GM19438 (cell line): ENCODE data around the gene MYDGF.

Experiments used
- ATAC-seq: cut with Tn5 transposase; IDR thresholded peaks from one replicate; pipeline ENCODE4 v1.9.1; 2021; ENCODE audit warnings: low read depth; ENCODE audit not compliant: unreplicated experiment

Gene MYDGF

DNA sequence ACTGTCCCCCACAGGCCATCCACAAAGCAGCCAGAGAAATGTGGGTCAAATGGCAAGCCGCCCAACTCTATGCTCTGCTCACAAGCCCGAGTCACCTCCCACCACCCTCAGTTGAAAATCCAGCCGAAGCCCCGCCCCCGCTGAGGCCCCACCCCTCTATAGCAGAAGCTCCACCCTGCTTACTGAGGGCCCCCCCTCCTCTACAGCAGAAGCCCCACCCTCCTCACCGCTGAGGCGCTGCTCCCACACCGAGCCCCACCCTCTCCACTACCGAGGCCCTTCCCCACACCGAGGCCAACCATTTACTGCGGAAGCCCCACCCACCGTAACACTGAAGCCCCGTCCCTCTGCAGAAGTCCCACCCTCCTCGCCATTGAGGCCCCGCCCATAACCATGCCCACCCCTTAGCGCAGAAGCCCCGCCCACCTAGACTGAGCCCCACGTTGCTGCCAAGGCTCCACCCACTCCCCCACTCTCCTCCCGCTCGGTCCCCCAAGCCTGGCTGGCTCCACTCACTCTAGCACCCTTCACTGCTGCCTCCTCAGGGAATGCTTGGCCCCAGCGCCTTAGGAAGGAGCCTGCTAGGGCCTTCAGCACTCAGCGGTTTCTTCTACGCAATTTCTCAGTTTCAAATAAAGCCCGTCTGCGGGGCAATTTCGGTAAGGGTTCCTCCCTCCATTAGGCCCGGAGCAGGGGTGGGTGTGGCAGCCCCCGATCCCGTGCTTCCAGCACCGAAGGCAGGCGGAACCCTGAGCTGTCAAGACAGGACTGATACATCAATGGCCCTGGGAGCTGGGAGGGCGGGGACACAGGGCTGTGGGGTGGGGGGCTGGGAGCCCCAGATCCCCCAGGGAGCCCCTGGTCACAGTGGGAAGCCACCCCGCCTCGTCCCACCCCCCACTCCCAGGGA, 9.0 kb upstream of the MYDGF start:
- no peak for ATAC-seq

DNA sequence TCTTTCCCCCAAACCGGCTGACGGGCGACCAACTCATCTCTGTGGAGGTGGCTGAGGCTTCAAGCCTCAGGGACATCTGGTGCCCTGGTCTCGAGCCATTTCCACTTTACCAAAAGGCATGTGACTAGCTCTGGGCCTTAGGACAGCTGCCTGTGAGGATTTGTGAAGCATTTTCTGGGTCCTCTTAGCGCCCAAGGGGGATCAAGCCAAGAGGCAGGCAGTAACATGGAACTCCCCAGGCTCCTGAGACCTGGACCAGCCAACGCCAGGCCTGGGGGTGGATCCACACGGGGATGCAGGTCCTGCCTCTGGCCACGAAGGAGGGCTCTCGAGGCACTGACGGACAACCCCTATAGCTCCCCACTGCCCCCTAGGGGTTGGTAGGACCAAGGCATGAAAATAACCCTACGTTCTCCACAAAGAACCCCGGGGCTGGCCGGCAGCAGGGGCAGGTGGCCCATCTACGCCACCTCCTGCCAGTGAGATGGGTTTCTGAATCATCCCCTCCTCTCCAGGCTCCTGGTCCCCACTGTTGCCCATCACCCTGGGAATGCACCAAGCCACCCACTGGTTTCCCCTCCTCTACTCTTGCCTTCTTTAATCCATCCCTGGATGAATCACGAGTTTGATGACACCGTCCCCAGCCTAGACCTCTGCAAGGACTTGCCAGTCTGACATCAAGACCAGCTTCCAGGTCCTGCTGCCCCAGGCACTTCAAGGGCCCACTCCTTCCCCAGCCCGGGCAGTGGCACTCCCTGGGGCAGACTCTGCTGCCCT, 7.0 kb upstream of the MYDGF start:
- no peak for ATAC-seq

DNA sequence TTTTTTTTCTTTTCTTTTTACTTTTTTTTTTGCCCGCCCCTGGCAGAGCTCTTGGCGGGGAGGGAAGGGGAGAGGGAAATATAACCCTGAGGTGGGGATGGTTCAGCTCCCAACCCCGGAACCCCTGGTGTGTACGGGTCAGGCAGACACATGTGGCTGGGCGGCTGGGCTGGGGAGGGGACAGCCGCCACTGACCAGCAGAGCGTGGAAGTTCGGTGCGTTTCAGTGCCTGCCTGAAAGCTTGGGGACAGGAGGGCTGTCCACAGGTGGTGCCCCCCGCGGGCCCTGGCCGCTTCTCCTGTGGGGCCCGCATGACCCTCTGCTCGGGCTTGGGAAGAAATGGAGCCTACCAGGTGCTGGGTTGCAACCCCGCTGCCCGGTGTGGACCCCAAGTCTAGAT, 5.2 kb upstream of the MYDGF start:
- ATAC-seq: no peak

DNA sequence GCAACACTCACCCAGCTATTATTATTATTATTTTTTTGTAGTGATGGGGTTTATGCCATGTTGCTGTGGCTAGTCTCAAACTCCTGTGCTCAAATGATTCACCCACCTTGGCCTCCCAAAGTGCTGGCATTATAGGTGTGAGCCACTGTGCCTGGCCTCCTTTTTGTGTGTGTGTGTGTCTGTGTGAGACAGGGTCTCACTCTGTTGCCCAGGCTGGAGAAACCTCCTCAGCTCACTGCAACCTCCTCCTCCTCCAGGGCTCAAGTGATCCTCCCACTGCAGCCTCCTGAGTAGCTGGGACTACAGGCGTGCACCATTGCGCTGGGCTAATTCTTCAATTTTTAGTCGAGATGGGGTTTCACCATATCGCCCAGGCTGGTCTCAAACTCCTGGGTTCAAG, 3.6 kb upstream of the MYDGF start:
- ATAC-seq: no peak

DNA sequence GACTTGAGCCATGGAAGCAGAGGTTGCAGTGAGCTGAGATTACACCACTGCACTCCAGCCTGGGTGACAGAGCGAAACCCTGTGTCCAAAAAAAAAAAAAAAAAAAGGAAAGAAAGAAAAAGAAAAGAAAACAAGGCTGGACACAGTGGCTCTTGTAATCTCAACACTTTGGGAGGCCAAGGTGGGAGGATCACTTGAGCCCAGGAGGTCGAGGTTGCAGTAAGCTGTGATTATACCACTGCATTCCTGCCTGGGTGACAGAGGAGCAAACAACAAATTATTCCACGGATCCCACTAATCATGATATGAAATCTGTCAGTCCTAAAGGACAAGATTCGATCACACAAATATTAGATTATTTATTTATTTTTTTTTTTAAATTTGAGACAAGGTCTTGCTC, 3.1 kb upstream of the MYDGF start:
- ATAC-seq: no peak

DNA sequence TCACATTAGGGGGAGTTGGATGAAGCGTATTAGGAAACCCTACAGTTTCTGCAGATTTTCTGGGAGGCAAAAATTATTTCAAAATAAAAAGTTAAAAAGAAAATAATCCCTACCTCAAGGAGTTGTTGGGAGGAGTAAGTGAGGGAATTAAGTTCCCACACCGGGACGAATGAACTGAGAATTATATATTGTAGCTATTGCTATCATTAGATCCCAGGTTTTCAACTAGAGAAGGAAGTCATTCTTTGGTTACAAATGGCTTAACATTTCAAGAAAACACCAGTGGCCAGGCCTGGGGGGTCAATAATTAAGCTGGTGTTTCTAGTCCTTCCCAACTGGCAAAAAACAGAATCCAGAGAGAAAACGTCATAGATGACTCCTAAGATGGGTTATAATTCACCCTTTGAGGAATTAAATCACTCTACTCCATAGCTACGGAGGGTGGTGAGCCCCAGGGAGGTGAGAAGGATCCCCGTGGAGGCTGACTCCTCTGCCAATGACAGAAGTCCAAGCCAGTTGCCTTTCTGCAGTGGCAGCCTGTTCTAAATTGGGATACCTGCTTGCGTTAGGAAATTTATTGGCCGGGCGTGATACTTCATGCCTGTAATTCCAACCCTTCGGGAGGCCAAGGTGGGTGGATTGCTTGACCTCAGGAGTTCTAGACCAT, 1.2 kb upstream of the MYDGF start:
- no peak for ATAC-seq

DNA sequence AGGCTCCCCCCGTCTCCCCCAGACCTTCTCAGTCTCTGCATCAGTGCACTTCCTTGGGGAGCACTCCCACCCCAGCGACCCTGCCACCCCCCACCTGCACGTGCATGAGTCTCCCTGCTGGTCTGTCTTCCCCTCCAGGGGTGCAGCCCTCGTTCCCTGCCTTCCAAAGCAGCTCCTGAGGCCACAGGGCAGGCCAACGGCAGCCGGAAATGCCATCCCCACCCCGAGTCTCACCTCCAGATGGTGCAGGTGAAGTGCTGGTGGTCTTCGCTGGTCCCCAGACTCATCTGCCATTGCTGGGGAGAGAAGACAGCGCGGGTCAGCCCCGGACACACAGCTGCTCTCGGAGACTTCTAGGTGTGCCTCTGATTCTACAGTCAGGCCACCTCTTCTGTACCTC, 5.5 kb downstream of the MYDGF start:
- no peak for ATAC-seq

DNA sequence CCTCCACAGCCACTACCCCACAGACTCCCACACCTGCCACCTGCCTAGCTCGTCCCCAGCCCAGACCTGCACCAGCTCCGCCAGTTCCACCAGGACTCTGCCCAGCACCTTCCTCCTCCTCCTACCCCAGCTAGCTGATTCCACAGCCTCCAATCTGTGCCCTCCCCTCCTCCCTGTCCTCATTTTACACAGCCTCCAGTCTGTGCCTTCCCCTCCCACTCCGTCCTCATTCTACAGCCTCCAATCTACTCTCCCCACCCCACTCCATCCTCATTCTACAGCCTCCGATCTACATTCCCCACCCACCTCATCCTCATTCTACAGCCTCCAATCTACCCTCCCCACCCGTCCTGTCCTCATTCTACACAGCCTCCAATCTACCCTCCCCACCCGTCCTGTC, 7.3 kb downstream of the MYDGF start:
- ATAC-seq: no peak

- no peak for ATAC-seq
Measured at GRCh38 chr19:4662020-4662695, 8.0 kb downstream of the MYDGF start.

- ATAC-seq: no peak
Measured at GRCh38 chr19:4660993-4661392, 9.1 kb downstream of the MYDGF start.

GRCh38 chr19:4660181-4660791, 9.9 kb downstream of the MYDGF start:
- no peak for ATAC-seq

DNA sequence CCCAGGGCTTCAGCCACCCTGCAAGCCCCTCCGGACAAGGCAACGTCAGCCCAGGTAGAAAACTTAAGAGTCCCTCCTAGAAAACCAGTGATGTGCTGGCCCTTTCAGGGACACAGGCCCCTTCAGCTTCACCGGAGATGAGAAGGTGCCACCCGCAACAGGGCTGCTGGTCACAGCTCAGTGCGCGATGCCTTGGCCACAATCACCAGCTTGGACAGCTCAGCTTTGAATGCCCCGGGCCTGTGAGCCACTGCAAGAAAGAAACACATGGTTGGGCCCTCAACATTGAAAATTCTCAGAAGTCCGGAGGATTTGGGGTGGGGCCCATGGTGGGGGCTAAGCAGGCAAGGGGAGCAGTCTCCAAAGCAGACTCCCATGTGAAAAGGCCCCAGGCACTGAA, 12.3 kb downstream of the MYDGF start:
- no peak for ATAC-seq

- ATAC-seq: no peak
Measured at GRCh38 chr19:4657262-4657661, 12.9 kb downstream of the MYDGF start.

- ATAC-seq: no peak
Measured at GRCh38 chr19:4656102-4656501, 14.0 kb downstream of the MYDGF start.

DNA sequence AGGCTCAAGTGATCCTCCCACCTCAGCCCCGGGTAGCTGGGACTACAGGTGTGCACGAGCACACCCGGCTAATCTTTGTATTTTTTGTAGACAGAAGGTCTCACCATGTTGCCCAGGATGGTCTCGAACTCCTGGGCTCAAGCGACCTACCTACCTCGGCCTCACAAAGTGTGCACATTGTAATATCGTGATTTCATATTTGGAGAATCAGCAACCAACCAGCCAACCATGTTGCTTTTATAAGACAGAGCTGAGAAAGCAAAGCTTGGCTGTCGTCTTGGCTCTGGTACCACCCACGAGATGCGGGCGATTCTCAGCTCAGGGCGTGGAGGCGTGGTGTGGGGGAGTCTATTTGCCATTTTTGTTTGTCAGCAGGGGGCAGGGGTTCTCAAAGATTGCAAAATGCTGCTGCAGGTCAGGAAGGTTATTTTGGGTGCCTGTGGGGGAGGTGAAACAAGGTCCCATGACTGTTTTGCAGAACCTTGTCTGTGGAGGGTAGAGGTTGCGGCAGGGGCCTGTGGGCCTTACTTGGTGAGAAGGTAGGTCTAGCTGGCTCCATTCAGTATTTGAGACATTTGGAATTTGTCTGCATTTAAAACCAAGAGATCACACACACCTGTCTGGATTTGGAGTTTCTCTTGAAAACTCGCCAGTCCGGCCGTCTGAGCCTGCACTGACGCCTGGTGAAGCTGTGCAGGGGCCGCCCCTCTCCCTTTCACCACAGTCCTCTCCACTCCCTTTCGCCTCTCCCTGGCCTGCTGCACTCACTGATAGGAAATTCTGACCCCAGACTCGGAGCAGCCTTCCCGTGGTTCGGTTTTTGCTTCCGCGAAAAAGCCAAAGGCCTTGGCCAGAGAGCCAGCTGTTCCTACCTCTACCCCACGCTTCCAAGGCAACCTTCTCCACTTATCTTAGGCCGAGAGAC, 15.4 kb downstream of the MYDGF start:
- ATAC-seq: no peak

- no peak for ATAC-seq
Measured at GRCh38 chr19:4653793-4654436, 16.2 kb downstream of the MYDGF start.

- ATAC-seq: no peak
Measured at GRCh38 chr19:4652075-4652474, 18.1 kb downstream of the MYDGF start.

- ATAC-seq: no peak
Measured at GRCh38 chr19:4650159-4650558, 20.0 kb downstream of the MYDGF start.
